ENCODE results near the gene COL6A1.

Gene COL6A1

GRCh38 chr21:45994086-45994661, 12.6 kb downstream of the COL6A1 start:
- no peak for DNase-seq (ENCODE audit: low read depth)

- DNase-seq (ENCODE audit: low read depth): no peak
These were observed 13.5 kb downstream of the COL6A1 start for GRCh38 chr21:45994759-45995685.

GRCh38 chr21:45995686-45996179, 14.2 kb downstream of the COL6A1 start:
- DNase-seq (ENCODE audit: low read depth): no peak

DNA sequence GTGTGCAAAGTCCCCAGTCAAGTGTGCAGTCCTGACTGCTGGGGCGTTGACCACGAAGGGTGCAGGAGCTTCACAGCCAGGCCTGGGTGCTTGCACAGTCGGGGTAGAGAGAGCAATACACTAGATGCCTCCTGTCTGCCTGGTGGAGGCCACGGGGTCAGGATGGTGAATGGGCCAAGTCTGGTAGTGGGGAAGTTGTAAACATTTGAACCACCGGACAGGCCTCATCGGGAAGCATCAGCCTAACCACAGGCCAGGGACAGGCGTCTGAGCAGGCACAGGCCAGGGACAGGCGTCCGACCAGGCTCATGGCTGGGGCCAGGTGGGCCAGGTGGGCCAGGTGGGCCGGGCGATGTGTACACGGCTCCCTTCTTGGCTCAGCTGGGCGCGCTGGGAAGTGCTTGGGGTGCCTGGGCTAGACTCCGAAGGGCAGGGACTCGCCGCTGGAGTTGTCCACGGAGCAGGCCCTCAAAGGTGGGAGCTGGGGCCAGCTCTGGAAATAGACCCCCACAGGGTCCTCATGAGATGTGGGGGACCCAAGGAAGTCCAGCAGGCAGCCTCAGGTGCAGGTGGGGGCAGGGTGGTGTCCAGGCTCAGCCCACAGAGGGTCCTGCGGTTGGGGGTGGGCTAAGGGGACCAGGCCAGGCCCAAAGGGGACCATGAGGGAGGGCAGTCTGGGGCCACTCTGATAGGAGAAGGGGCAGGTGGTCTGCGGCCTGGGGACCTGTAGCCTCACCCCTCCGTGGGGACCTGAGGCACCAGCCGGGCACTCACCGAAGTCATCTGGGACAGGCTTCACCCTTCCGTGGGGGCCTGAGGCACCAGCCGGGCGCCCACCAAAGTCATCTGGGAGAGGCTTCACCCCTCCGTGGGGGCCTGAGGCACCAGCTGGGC, 15.0 kb downstream of the COL6A1 start:
- DNase-seq (ENCODE audit: low read depth): no peak

GRCh38 chr21:45997205-45997494, 15.6 kb downstream of the COL6A1 start:
- no peak for DNase-seq (ENCODE audit: low read depth)

DNA sequence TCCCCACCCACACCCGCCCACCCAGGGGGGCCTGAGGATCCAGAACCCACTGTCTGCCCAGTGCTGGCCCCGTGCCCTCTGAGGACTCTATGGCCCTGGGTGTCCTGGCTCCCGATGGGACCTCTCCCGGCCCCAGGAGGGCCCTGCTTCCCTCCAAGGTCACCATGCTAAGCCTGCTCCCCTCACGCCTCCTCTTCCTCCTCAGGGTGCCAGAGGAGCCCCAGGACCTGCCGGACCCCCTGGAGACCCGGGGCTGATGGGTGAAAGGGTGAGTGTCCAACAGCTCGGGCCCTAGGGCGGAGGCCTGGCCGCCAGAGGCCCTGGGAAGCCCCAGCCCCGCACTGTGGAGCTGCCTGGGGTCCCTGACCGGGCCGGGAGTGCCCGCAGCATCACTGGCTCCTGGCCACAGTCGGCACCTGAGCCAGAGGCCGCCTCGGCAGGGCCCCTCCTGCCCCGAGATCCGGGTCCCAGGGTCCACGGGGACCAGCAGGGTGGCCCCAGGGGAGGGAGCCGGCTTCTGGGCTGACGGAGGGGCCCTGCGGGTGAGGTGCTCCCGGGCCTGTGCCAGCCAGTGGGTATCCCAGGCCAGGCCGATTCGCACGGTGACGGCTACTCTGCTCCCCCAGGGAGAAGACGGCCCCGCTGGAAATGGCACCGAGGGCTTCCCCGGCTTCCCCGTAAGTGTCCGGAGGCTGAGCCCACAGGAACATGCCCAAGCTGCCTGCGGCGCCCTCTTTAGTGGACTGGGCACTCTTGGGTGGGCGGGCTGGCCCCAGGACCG, 16.1 kb downstream of the COL6A1 start:
- DNase-seq (ENCODE audit: low read depth): no peak

DNA sequence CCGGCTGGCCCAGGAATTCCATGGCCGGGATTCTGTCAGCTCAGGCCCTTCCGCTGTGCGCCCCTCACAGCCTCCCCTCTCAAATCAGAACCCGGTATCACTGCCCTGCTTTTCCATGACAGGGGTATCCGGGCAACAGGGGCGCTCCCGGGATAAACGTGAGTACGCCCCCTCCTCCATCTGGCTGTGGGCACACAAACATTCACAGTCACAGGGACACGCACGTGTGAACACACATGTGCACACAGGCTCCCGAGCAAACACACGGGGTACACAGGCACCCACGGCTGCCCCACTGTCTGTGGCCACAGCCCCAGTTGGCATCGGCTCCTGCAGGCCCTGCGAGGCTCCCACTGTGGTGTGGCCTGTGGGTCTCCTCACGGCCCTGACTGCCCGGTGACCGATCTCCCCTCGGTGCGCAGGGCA, 16.7 kb downstream of the COL6A1 start:
- no peak for DNase-seq (ENCODE audit: low read depth)

- no peak for DNase-seq (ENCODE audit: low read depth)
These were observed 17.5 kb downstream of the COL6A1 start for GRCh38 chr21:45998871-45999580.

GRCh38 chr21:45999581-46000181, 18.1 kb downstream of the COL6A1 start:
- DNase-seq (ENCODE audit: low read depth): no peak

DNA sequence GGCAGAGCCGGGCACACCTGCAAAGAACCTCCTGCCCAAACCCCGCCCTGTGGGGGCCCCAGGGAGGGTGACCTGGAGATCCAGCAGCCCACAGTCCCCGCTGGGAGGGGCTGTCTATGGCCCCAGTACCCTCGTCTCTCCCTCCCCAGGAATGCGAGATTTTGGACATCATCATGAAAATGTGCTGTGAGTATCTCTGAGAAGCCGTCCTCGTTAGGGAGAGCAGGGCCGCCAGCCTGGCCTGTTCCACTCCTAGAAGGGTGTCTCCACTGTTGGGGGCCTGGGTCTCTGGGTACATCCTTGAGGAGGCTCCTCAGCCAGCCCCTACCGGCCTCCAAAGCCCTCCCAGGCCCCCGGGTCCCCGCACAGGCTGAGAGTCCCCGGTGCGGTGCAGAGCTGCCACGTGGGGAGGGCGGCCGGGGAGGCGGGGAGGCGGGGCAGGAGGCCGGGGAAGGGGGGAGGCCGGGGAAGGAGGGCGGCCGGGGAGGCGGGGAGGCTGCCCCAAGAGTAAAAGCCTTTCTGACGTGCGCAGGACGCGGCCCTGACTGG, 18.7 kb downstream of the COL6A1 start:
- no peak for DNase-seq (ENCODE audit: low read depth)

GRCh38 chr21:46000731-46001641, 19.4 kb downstream of the COL6A1 start:
- no peak for DNase-seq (ENCODE audit: low read depth)

DNA sequence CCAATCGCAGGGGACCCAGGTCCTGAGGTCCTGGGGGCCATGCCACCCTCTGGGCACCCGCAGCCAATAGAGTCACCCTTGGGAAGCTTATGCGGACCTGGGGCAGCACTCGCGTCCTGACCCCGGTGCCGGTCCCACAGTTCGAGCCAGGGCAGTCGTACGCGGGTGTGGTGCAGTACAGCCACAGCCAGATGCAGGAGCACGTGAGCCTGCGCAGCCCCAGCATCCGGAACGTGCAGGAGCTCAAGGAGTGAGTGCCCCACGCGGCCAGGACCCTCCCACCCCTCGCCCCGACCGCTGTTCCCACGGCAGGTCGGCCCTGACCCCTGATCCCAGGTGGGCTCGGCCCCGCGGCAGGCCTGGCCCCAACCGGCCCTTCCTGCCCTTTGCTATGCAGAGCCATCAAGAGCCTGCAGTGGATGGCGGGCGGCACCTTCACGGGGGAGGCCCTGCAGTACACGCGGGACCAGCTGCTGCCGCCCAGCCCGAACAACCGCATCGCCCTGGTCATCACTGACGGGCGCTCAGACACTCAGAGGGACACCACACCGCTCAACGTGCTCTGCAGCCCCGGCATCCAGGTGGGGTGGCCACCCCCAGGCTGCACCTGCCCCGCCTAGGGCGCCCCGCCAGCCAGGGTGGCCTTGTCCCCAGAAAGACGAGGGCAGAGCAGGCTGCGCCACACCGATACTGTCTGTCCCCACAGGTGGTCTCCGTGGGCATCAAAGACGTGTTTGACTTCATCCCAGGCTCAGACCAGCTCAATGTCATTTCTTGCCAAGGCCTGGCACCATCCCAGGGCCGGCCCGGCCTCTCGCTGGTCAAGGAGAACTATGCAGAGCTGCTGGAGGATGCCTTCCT, 20.5 kb downstream of the COL6A1 start:
- no peak for DNase-seq (ENCODE audit: low read depth)

DNA sequence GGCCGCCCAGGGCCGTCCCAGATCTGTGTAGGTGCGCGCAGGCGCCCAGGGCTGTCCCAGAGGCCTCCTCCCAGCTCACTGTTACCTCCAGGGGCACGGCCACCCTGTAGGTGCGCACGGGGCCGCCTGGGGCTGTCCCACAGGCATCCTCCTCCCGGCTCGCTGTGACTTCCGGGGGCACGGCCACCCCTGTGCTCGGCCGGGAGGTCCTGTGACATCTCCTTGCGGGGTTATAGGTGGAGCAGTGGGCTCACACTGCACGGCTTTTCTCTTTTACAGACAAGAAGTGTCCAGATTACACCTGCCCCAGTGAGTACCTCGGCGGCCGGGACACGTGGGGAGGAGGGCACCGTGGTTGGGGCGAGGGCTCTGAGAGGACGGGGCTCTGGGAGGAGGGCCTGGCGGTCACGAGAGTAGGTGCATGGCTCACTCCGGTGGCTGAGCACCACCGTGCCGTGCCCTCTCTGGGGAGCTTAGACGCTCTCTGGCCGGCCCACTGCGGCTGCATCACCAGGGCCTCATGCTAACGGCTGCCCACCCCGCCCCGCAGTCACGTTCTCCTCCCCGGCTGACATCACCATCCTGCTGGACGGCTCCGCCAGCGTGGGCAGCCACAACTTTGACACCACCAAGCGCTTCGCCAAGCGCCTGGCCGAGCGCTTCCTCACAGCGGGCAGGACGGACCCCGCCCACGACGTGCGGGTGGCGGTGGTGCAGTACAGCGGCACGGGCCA, 21.4 kb downstream of the COL6A1 start:
- no peak for DNase-seq (ENCODE audit: low read depth)

- no peak for DNase-seq (ENCODE audit: low read depth)
These were observed 22.0 kb downstream of the COL6A1 start for GRCh38 chr21:46003575-46004007.

DNA sequence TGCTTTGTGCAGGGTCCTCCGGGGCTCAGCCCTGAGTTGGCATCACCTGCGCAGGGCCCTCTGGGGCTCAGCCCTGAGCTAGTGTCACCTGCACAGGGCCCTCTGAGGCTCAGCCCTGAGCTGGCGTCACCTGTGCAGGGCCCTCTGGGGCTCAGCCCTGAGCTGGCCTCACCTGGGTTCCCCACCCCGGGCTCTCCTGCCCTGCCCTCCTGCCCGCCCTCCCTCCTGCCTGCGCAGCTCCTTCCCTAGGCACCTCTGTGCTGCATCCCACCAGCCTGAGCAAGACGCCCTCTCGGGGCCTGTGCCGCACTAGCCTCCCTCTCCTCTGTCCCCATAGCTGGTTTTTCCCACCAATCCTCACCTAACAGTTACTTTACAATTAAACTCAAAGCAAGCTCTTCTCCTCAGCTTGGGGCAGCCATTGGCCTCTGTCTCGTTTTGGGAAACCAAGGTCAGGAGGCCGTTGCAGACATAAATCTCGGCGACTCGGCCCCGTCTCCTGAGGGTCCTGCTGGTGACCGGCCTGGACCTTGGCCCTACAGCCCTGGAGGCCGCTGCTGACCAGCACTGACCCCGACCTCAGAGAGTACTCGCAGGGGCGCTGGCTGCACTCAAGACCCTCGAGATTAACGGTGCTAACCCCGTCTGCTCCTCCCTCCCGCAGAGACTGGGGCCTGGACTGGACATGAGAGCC, 22.7 kb downstream of the COL6A1 start:
- no peak for DNase-seq (ENCODE audit: low read depth)

GRCh38 chr21:46005081-46005480, 23.5 kb downstream of the COL6A1 start:
- DNase-seq (ENCODE audit: low read depth): no peak

DNA sequence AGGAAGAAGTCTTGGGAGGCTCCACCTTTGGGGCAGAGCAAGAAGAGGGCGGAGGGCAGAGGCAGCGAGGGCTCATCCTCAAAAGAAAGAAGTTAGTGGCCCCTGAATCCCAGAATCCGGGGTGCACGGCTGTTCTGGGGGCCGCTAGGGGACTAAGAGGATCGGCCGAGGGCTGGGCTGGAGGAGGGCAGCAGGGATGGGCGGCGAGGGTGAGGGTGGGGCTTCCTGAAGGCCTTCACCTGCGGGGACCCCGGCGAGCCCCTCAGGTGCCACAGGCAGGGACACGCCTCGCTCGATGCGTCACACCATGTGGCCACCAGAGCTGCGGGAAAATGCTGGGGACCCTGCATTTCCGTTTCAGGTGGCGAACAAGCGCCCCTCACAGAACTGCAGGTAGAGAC, 23.9 kb downstream of the COL6A1 start:
- no peak for DNase-seq (ENCODE audit: low read depth)
